Fibroblast of gingiva (primary cell): ENCODE data around the gene LINC01488.
A peak's percentile ranks its signal among the peaks of the same experiment; 100 is the strongest.

Source experiments
- DNase-seq: peaks from one replicate; pipeline ENCODE4 v3.0.0-alpha.2; 2011; ENCODE audit warnings: low read depth

The LINC01488 gene

GRCh38 chr11:69530278-69531070, 49.0 kb downstream of the LINC01488 start:
- DNase-seq: no peak

GRCh38 chr11:69531071-69531716, 49.7 kb downstream of the LINC01488 start:
- DNase-seq: no peak

GRCh38 chr11:69531717-69532088, 50.2 kb downstream of the LINC01488 start:
- no peak for DNase-seq

- DNase-seq: no peak
These were observed 52.1 kb downstream of the LINC01488 start for GRCh38 chr11:69533296-69534165.

GRCh38 chr11:69534166-69534530, 52.7 kb downstream of the LINC01488 start:
- no peak for DNase-seq

GRCh38 chr11:69535908-69536307, 54.4 kb downstream of the LINC01488 start:
- no peak for DNase-seq

GRCh38 chr11:69536406-69536805, 54.9 kb downstream of the LINC01488 start:
- no peak for DNase-seq

- no peak for DNase-seq
These were observed 55.7 kb downstream of the LINC01488 start for GRCh38 chr11:69537126-69537525.

- no peak for DNase-seq
These were observed 56.6 kb downstream of the LINC01488 start for GRCh38 chr11:69537855-69538640.

- DNase-seq: no peak
These were observed 57.4 kb downstream of the LINC01488 start for GRCh38 chr11:69538854-69539253.

GRCh38 chr11:69539416-69540117, 58.1 kb downstream of the LINC01488 start:
- DNase-seq: no peak

GRCh38 chr11:69540118-69541000, 58.9 kb downstream of the LINC01488 start:
- DNase-seq: peak; percentile 46

- DNase-seq: no peak
These were observed 59.5 kb downstream of the LINC01488 start for GRCh38 chr11:69541001-69541285.

- peak; percentile 29 for DNase-seq
These were observed 60.2 kb downstream of the LINC01488 start for GRCh38 chr11:69541501-69542313.

- DNase-seq: no peak
These were observed 61.1 kb downstream of the LINC01488 start for GRCh38 chr11:69542314-69543168.
